GM18517 (cell line): ENCODE data around the gene ANO7.
"Not testable (repeated sequence)": the region's sequence is repeated elsewhere in the genome, so short reads cannot be mapped to it uniquely, and the experiment has no call there.

Experiments
- ATAC-seq: cut with Tn5 transposase; IDR thresholded peaks from one replicate; pipeline ENCODE4 v1.9.1; 2021; ENCODE audit warnings: mild to moderate bottlenecking, moderate library complexity; ENCODE audit not compliant: unreplicated experiment

Gene ANO7

GRCh38 chr2:241189856-241190201 is 1.4 kb downstream of the ANO7 start:
- ATAC-seq = no peak

GRCh38 chr2:241190291-241190981 is 2.0 kb downstream of the ANO7 start:
- ATAC-seq = no peak

- ATAC-seq = no peak
Measured at GRCh38 chr2:241191081-241191480, 2.6 kb downstream of the ANO7 start.

GRCh38 chr2:241193271-241193670 is 4.8 kb downstream of the ANO7 start:
- ATAC-seq = no peak

GRCh38 chr2:241194811-241195210 is 6.3 kb downstream of the ANO7 start:
- no peak for ATAC-seq

- ATAC-seq = no peak
Measured at GRCh38 chr2:241195506-241196130, 7.1 kb downstream of the ANO7 start.

- ATAC-seq = not testable (repeated sequence)
Measured at GRCh38 chr2:241197246-241197645, 8.8 kb downstream of the ANO7 start.

- no peak for ATAC-seq
Measured at GRCh38 chr2:241197947-241198346, 9.5 kb downstream of the ANO7 start.

GRCh38 chr2:241198381-241199279 is 10.2 kb downstream of the ANO7 start:
- ATAC-seq = no peak

GRCh38 chr2:241199286-241199685 is 10.8 kb downstream of the ANO7 start:
- ATAC-seq = no peak

GRCh38 chr2:241199897-241200821 is 11.7 kb downstream of the ANO7 start:
- ATAC-seq = no peak

GRCh38 chr2:241200822-241201395 is 12.4 kb downstream of the ANO7 start:
- no peak for ATAC-seq

- no peak for ATAC-seq
Measured at GRCh38 chr2:241201445-241202267, 13.2 kb downstream of the ANO7 start.

- no peak for ATAC-seq
Measured at GRCh38 chr2:241202268-241202585, 13.8 kb downstream of the ANO7 start.

GRCh38 chr2:241202681-241203080 is 14.2 kb downstream of the ANO7 start:
- no peak for ATAC-seq

- no peak for ATAC-seq
Measured at GRCh38 chr2:241203218-241204009, 14.9 kb downstream of the ANO7 start.

GRCh38 chr2:241204010-241204384 is 15.5 kb downstream of the ANO7 start:
- ATAC-seq = no peak

GRCh38 chr2:241204490-241204889 is 16.0 kb downstream of the ANO7 start:
- no peak for ATAC-seq

- no peak for ATAC-seq
Measured at GRCh38 chr2:241205086-241205485, 16.6 kb downstream of the ANO7 start.
